GM21515 (cell line): ENCODE data around the gene ZNF354C.
"Not testable (repeated sequence)": the region's sequence is repeated elsewhere in the genome, so short reads cannot be mapped to it uniquely, and the experiment has no call there.

Source experiments
- ATAC-seq: cut with Tn5 transposase; IDR thresholded peaks from one replicate; pipeline ENCODE4 v1.9.1; 2021; ENCODE audit not compliant: unreplicated experiment

ZNF354C gene

DNA sequence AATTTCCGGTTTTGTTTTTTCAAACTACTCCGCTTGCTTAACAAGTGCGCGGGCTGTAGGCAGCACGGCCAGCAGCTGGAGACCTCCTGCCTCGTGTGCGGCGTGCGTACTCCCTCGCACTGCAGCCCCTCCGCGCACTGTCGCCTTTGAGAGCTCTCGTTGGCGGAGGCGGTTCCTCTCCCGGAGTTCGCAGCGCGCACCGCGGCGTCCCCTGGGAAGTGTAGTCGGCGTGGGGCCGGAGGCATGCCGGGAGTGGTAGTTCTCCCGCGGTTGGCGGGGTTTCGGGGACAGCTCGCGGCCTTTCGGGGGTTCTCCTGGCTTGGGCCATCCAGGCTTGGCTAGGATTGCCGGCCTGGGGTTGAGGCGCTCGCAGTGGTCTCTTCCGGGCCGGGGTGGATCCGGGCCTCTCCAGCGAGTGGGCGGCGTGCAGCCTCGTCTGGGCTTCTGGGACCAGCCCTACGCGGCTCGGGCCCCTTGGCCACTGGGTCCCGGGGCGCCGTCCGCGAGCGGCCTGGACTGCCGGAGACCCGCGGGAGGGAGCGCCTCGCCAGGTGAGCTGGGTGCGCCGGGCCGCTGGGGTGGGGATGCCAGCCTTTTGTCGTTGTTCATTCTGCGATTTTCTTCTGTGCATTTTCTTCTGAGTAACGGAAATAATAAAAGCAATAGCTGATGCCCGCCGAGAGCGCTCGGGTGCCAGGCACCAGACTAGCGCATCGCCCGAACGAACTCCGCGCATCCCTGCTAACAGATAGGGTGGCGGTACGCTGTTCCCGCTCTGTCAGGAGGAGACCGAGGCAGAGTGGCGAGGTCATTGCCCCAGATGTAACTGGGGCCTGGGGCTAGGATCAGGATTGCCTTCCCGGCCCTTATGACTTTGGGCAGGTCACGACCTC, at the start of gene ZNF354C:
TSS of gene ZNF354C (plus strand) at position 258 of the 893 bp plus-strand sequence. CDS start 1,696 bp downstream, outside the sequence.
- peak; percentile 85 for ATAC-seq

DNA sequence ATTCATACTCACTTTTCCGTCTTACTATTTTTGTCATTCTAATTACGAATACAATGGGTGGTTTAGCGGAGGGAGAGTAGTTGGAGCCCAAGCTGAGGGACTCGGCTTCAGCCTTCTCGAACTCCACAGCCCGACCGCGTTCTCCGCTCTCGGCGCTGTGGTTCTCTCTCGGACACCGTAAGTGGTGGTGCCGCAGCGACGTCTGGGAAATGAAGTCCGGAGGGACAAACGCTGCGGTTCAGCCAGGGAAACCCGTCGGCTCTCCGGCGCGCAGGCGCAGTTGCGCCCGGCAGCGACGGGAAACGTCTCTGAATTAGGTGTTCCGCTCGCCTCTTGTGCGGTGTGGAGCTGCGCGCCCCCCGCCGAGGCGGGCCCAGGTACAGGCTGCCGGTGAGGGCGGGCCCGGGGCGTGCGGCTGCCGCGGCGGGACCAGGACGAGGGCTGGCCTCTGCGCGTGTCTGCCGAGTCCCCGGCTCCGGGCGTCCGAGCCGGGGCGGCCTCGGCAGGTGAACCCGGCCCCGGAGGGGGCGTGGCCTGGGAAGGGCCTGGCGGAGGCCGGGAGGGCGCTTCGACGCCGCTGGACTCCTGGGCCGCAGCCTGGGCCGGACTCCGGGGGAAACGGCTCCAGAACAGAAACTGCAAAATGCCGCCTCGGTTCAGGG, 36.5 kb upstream of the ZNF354C start, which contains the start of gene ZNF879:
TSS of gene ZNF879 (plus strand) at position 277 of the 662 bp plus-strand sequence. CDS start 1,201 bp downstream, outside the sequence.
- peak; percentile 77 for ATAC-seq

DNA sequence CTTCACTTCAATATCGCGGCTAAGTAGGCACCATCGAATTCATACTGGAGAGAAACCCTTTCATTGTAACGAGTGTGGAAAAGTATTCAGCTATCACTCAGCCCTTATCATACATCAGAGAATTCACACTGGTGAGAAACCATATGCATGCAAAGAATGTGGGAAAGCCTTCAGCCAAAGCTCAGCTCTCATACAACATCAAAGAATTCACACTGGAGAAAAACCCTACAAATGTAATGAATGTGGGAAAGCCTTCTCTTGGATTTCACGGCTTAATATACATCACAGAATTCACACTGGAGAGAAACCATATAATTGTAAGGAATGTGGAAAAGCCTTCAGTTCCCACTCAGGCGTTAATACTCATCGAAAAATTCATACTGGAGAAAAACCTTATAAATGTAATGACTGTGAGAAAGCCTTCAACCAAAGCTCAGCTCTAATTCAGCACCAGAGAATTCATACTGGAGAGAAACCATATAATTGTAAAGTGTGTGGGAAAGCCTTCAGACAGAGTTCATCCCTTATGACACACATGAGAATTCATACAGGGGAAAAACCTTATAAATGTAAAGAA, 27.1 kb upstream of the ZNF354C start:
- no peak for ATAC-seq

DNA sequence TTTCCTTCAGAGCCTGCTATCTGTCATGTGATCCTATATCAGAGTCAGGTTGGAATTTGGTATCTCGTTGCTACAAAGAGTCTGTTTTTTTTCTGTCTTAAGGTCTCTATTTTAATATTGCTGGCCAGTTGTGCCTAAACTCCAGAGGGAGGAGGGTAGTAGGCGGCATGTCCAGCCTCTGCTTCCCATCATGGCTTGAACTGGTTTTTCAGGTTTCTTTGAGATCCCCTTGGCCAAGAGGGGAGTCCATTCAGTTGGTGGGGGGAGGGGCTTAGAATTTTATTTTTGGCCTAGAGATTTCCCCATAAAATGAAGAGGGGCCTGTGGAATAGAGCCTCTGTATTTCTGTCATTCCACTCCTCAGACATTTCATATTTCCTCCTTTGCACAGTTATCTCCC, 15.4 kb upstream of the ZNF354C start:
- no peak for ATAC-seq

DNA sequence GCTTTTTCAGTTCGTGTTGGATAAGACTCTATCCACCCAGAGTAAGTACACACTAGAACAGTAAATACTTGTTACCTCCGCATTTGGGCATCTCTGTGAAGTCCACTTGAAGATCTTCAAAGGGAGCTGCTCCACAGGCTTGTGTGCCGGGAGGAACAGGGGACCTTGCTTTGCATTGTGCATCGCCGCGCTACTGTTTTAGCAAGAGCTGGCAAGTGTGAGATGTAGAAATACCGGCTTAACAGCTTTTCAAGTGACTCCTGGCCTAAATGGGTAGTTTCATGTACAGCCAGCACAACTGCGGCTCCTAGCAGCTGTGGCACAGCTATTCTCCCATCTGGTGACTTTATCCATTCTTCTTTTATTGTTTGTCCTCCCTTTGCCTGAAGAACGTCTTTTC, 8.4 kb upstream of the ZNF354C start:
- no peak for ATAC-seq

DNA sequence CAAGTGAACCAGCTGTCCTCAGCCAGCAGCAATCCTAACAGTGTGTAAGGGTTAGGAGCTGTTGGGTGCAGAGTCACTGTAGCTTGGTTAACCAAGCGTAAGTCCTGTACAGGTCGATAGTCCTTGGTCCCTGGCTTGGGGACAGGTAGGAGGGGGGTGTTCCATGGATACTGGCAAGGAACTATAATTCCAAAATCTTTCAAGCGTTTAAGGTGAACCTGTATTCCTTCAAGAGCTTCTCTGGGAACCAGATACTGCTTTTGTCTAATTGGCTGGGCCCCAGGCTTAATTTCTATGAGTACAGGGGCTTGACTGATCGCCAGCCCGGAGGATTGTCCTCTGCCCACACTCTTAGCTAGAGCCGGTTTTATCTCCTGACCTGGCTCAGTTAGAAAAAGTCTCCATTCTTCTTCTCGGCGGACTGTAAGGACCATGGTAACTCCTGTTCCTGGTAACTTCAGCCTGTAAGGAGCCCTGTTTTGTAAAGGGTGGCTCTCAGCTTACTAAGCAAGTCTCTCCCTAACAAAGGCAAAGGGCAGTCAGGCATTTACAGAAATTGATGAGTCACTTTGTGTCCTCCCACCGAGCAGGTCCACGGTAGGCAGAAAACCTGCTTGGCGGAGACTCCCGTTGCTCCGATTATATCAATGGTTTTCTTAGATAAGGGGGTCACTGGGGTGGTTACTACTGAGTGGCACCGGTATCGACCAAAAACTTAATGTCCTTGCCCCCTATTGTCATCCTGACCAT, 6.0 kb upstream of the ZNF354C start:
- no peak for ATAC-seq

DNA sequence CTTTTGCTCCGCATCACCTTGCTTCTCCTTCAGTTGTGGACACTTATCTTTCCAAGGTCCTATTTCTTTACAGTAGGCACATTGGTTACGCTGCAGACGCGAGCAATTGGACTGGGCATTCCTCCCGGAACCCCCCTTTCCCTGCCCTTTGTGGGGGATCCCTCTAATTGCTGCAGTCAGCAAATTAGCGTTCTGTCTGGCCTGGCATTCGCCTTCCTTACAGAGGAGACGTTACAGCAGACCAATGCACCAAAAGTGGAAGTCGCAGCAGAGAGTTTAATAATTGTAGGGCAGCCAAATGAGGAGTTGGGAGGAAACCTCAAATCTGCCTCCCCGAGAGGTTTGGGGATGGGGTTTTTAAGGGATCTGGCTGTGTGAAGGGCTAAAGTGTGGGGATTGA, 5.3 kb upstream of the ZNF354C start:
- ATAC-seq, result no peak

DNA sequence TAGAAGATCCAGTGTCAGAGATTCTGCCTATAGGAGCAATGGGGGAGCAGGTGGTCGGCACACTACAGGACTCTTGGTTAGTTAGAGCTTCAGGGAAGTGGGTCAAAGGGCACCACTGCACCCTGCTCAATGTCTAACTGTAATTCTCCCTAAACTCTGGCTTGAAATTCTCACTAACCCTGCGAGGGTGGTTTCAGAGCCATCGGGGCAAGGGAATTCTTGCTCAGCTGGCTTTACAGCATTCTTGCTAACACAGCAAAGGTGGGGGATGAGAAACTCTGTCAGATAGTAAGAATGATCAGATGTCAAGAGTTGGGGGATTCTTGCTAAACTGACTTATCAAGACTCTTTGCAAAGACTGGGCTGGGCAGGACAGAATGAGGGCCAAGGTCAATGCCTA, 4.7 kb upstream of the ZNF354C start:
- ATAC-seq, result no peak

DNA sequence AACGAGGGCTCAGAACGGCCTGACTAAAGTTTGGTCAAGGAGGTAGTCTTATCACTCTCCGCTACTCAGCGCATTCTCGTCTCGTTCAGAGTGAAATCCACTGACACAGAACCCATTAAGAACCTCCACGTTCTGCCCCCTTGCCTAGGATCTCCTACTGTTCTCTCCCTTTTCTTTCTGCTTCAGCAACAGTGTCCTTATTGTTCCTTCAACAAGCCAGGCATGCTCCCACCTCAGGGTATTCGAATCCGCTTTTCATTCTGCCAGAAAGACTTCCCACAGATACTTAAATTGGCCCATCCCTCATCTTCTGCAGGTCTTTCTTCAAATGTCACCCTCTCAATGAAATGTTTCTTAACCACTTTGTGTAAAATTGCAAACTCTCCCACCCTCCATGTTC, 4.3 kb upstream of the ZNF354C start:
- no peak for ATAC-seq

DNA sequence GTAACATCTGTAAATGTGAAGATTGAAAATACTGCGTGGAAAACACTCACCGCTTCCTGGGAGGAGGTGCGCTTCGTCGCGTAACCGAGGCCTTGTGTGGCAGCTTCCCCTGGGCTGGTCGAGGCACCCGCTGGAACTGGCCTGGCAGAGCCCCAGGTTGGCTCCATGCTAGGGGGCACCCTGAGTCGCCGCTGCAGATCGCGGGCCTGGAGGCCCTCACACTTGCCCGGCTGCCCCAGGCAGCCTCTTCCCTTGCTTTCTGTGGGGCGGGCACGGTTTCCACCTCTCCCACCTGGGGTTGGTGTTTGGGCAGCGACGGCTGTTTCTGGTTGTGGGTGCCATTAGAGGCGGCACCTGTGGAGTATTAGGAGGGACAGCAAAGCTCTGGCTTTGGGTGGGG, 852 bp downstream of the ZNF354C start:
- ATAC-seq, result no peak

DNA sequence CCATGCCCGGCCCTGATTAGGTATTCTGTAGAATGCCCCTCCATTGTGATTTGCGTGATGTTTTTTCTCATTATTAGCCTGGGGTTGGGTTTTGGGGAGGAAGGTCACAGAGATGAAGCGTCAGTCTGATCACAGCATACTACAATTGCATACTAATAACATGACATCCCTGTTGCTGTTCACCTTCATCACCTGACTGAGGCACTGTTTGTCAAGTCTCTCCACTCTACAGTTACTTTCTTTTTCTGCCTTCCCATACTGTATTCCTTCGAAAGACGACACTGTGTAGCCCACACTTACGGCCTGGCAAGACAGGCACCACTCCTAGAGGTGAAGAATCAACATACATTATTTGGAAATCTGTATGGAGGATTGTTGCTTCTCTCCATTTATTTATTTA, 5.5 kb downstream of the ZNF354C start:
- ATAC-seq, result no peak

DNA sequence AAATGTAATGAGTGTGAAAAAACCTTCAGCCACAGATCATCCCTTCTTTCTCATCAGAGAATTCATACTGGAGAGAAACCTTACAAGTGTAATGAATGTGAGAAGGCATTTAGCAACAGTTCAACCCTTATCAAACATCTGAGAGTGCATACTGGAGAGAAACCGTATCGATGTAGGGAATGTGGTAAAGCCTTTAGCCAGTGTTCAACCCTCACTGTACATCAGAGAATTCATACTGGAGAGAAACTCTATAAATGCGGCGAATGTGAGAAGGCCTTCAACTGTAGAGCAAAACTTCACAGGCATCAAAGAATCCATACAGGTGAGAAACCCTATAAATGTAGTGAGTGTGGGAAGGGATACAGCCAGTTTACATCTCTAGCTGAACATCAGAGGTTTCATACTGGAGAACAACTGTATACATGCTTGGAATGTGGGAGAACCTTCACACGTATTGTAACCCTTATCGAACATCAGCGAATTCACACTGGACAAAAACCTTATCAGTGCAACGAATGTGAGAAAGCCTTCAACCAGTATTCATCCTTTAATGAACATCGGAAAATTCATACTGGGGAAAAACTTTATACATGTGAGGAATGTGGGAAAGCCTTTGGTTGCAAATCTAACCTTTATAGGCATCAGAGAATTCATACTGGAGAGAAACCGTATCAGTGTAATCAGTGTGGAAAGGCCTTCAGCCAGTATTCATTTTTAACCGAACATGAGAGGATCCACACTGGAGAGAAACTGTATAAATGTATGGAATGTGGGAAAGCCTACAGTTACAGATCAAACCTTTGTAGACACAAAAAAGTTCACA, 19.2 kb downstream of the ZNF354C start:
- ATAC-seq, result no peak

DNA sequence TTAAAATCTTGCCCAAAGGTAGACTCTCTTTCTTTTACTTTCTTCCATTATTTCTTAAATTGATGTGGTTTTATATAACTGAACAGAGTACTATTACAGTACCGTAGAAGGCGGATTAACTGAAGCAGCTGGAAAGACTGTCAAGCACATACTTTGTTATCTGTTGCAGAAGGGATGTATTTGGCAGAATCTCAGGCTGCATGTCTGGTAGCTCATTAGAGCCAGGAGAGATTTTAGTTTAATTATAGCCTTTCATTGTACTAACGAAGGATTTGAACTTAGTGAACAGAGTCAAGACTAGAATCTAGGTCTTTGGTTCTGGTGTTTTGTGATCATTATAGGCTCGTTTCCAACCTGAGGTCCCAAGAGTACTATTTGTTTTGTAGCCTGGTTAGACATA, 20.6 kb downstream of the ZNF354C start:
- no peak for ATAC-seq

DNA sequence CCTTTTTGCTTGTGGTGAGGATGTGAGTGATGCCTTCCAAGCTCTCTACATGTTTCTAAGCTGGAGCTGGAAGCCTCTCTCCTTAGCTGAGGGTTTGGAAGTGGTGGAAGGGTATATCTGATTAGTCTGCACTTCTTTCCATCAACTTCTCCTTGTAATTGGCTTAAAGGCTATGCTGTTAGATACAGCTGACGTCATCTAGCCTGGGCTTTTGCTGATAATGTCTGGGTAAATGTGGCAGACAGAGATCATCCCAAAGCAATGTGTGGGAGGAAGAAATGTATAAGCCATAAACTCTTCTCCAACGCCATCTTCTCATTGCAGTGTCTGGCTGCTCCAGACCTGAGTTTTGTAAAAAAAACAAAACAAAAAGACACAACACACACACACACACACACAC, 29.3 kb downstream of the ZNF354C start:
- ATAC-seq, result no peak

DNA sequence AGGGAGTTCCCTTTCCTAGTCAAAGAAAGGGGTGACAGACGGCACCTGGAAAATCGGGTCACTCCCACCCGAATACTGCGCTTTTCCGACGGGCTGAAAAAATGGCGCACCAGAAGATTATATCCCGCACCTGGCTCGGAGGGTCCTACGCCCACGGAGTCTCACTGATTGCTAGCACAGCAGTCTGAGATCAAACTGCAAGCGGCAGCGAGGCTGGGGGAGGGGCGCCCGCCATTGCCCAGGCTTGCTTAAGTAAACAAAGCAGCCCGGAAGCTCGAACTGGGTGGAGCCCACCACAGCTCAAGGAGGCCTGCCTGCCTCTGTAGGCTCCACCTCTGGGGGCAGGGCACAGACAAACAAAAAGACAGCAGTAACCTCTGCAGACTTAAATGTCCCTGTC, 41.1 kb downstream of the ZNF354C start:
- ATAC-seq, result not testable (repeated sequence)

DNA sequence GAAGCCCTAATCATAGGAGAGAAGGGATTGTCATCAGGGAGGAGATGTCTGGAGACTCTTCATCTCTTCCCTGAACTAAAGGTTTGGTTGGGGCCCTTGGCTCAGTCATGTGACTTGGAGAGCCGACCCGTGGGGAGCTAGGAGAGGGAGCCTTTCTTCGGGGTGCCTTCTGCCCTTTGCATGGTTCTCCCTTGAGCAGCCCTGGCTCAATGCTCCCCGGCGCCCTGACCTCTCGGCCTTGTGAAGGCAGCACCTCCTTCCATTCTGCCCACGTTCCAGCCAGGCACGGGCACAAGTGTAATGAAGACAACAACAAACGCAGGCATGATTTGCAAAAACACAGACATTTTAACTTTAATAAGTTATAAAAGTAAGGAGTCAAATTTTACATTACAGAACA, 50.4 kb downstream of the ZNF354C start:
- ATAC-seq, result no peak

DNA sequence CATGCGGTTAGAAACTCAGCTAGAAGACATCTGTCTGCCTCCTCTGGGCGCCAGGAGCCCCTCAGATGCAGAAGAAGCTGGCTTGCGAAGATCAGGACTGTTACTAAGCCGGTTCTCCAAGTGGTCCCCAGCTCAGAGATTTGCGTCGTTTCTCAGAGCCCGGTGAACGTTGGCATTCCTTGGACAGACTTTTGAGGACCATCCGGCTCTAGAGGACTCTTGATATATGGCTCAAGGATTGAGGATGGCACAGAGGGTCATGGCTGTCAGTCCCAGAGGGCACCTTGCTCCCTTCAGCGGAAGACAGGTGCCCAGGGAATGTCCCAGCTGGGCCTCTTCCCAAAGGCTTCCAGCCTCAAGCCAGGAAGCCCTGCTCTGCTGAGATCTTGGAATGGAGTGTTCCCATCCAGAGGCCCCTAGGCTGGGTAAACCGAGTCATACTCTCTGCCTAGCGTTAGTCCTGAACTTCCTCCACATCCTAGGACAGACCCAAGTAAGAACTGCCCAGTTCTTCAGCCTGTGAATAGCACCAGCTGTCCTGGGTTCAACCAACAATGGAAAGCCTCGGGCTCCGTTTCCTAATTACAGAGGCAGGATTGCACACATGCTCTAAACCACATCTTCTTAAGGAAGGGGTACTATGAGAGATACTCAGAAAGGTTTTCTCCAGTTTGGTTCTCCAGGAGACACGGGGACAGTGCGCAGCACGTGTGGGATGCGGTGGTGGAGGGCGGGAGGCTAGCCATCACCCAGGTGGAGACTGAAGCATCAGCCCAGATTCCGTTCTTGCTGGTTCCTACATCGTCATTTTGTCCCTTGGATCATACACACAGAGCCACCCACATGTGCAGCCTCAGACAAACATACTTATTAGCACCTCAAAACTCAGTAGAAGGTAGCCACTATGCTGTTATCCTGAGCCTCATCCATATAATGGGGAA, 51.4 kb downstream of the ZNF354C start:
- no peak for ATAC-seq

DNA sequence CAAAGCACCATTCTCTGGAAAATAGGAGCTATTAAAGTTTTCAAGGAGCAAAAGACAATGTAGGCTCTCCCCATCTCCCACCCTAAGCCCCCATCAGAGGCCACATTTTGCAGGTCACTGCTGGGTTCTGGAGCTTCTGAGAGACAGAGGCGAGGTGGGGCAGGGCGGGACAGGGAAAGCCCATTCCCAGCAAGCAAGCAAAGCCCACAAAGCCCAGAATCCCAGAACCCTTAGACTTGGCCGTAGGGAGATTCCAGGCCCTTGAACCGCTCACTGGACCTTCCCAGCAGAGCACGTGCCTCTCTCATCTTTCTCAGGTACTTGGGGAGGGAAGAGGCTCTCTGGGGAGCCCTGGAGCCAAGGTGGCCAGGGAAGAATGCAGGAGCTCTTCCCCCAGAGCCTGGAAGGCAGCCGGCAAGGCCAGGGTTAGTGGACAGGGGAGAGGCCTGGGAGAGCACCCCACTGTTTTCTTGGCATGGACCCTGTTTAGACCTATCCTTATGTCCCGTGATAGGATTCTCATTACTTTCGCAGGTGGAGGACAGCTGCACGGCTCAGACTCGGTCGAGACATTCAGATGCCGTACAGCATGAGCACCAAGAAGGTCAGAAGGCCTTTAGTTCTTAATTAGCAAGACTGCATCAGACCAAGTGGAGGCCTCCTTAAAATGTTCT, 52.4 kb downstream of the ZNF354C start:
- ATAC-seq, result no peak

DNA sequence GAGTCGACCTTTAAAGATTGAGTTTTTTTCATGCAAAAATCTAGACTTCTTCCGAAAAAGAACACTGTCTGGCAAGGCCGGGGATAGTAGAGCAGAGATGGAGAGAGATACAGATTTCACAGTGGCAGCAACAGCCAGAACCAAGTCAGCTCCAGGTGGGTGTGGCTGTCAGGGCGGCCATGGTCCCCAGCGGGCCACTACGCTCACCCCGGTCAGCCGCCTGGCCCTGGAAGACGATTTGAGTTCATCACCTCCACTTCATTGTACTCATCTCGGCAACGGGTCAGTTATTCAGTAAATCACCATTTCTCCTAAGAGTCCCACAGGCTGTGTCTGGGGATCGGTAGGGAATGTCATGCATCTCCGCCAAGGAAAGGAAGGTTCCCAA, 53.0 kb downstream of the ZNF354C start:
- no peak for ATAC-seq
